Activated B cell treated with CpG ODN at 0.5 μM for 24 hours (primary cell): ENCODE measurements around the gene SLC35G2. TPM values are rescaled to one million over a fixed set of nuclear protein-coding genes. Genes with fewer than 3 reads are reported as not detected.

Experiments
- ATAC-seq: fragments of 200-7000 bp; cut with Tn5 transposase; one replicate; pipeline ENCODE4 v1.10.0; 2021; ENCODE audit warnings: low read depth, mild to moderate bottlenecking, moderate library complexity
- CTCF ChIA-PET: fragments of 350-600 bp; sonication (Branson Sonifier 250); formaldehyde crosslinking; loops from one replicate; lab custom pipeline; 2021; ENCODE audit warnings: antibody characterized with exemption; lab: Charles Lee
- POLR2A ChIA-PET: fragments of 350-600 bp; sonication (Branson Sonifier 250); formaldehyde crosslinking; loops from one replicate; lab custom pipeline; 2021; ENCODE audit warnings: antibody characterized with exemption; lab: Charles Lee
- DNase-seq: peaks from one replicate; pipeline ENCODE4 v3.0.0; 2022
- H3K27ac Mint-ChIP-seq: one replicate; pipeline ENCODE4 v1.8.0; 2020; ENCODE audit warnings: mixed read lengths
- H3K27me3 Mint-ChIP-seq: one replicate; pipeline ENCODE4 v1.8.0; 2021; ENCODE audit warnings: mixed read lengths
- H3K36me3 Mint-ChIP-seq: one replicate; pipeline ENCODE4 v1.8.0; 2021; ENCODE audit warnings: low read depth, mixed read lengths
- H3K4me1 Mint-ChIP-seq: one replicate; pipeline ENCODE4 v1.8.0; 2021; ENCODE audit warnings: mixed read lengths
- H3K4me3 Mint-ChIP-seq: one replicate; pipeline ENCODE4 v1.8.0; 2020; ENCODE audit warnings: mild to moderate bottlenecking, mixed read lengths
- H3K9me3 Mint-ChIP-seq: one replicate; pipeline ENCODE4 v1.8.0; 2020; ENCODE audit warnings: mixed read lengths
- intact Hi-C: fragments of 100-400 bp; cut with micrococcal nuclease; formaldehyde crosslinking; loops from one replicate; pipeline ENCODE4 v1.15.1; 2024
- total RNA-seq: library from RNA; stranded (reverse); gene quantifications from 2 replicates; pipeline ENCODE4 v1.2.3, GENCODE V29; 2022
- TF ChIP-seq, protein P1 (sequence below): fragments of 200-600 bp; IDR thresholded peaks from one replicate; pipeline ENCODE4 v1.8.0; 2022; ENCODE audit warnings: antibody characterized with exemption, mild to moderate bottlenecking

Gene SLC35G2
- total RNA-seq, 1 donor from 2014 or later: 4.3 TPM

DNA sequence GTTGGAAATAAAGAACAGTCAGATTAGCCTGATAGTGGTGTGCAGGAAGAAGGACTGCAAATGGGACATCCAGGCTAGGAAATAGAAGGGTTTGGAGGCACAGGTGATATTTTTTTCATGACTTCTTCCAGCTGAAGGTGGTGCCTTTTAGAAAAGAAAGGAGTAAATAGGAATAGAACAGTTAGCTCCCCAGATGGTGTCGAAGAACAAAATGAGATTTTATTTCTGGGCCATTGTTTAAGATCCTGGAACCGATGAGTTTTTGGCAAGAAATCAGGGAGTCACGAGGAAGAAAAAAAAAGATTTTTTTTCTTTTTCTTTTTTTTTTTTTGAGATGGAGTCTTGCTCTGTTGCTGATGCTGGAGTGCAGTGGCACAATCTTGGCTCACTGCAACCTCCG is 33.3 kb downstream of the SLC35G2 start:
- intact Hi-C loops: no loop called here

DNA sequence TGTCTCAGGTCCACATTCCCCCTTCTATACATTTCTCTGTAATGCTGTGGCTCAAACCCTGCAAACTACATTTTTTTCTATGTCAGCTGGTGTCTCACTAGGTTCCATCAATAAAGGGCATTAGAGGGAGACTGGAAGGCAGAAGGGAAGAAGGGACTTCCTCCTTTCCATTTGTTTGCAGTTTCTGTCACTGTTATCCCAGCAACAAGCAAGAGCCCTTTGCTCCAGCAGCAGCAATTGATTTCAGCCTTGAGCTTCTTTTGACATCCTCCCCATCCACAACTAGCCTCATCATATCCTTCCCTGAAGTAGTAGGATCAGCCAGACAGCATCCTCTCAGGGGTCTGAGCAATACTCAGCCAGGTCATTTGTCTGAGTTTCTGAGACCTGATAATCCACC is 37.7 kb downstream of the SLC35G2 start:
- intact Hi-C loops: no loop called here
- H3K4me3 Mint-ChIP-seq: no peak overlapping the region
- peaks cover 2% of the 10 kb centered on the region for H3K9me3 Mint-ChIP-seq
- DNase-seq: no peak
- H3K27me3 Mint-ChIP-seq: no peaks in the 10 kb centered on the region
- no peak overlapping the region for H3K27ac Mint-ChIP-seq
- H3K36me3 Mint-ChIP-seq: peaks cover 21% of the 10 kb centered on the region
- no peak for ATAC-seq
- ChIA-PET CTCF (no interaction called here), POLR2A (no interaction called here)
- TF ChIP-seq, protein P1, sequence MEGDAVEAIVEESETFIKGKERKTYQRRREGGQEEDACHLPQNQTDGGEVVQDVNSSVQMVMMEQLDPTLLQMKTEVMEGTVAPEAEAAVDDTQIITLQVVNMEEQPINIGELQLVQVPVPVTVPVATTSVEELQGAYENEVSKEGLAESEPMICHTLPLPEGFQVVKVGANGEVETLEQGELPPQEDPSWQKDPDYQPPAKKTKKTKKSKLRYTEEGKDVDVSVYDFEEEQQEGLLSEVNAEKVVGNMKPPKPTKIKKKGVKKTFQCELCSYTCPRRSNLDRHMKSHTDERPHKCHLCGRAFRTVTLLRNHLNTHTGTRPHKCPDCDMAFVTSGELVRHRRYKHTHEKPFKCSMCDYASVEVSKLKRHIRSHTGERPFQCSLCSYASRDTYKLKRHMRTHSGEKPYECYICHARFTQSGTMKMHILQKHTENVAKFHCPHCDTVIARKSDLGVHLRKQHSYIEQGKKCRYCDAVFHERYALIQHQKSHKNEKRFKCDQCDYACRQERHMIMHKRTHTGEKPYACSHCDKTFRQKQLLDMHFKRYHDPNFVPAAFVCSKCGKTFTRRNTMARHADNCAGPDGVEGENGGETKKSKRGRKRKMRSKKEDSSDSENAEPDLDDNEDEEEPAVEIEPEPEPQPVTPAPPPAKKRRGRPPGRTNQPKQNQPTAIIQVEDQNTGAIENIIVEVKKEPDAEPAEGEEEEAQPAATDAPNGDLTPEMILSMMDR: no peak
- H3K4me1 Mint-ChIP-seq: peaks cover 16% of the 10 kb centered on the region

More for the DNA sequence above, 33.3 kb downstream of the SLC35G2 start:
- Mint-ChIP-seq H3K4me1 (no peaks in the 10 kb centered on the region), H3K27ac (no peak overlapping the region), H3K27me3 (no peaks in the 10 kb centered on the region), H3K36me3 (peaks cover 19% of the 10 kb centered on the region), H3K4me3 (no peak overlapping the region), H3K9me3 (peaks cover 2% of the 10 kb centered on the region)
- DNase-seq (no peak), ATAC-seq (no peak)
- TF ChIP-seq, protein P1: no peak
- ChIA-PET POLR2A (interaction anchor here (0.6 to 0.7 kb wide), 2 partner anchors 10 to 13 kb away, joined by 3 read pairs; partner anchors contain the start of gene NCK1), CTCF (no interaction called here)

DNA sequence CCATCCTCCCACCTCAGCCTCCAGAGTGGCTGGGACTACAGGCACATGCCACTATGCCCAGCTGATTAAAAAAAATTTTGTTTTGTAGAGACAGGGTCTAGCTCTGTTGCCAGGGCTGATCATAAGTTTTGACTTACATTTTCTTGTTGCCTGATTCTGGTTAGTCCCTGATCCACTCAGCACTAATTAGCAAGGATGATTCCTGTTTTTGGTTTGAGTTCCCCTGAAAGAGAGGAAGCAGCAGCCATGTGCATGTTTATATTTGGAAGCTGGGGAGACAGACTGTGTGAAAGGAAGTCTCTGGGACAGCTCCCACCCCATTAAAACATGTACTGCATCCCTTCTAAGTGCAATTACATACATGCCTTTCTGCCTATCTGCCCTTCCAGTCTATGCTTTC is 39.5 kb downstream of the SLC35G2 start:
- POLR2A ChIA-PET: interaction anchor here (4.9 kb wide), 1 partner anchor 663 kb away, joined by 56 read pairs; the partner anchor contains the start of gene MSL2
- CTCF ChIA-PET: interaction anchor here (0.8 to 1.4 kb wide), 2 partner anchors 106 to 156 kb away, joined by 3 to 4 read pairs; partner anchors contain the start of gene STAG1
- Mint-ChIP-seq H3K27me3 (no peaks in the 10 kb centered on the region), H3K9me3 (peaks cover 2% of the 10 kb centered on the region), H3K4me1 (peaks cover 26% of the 10 kb centered on the region), H3K36me3 (peaks cover 27% of the 10 kb centered on the region), H3K4me3 (no peak overlapping the region), H3K27ac (no peak overlapping the region)
- DNase-seq: no peak
- intact Hi-C loops: no loop called here
- TF ChIP-seq, protein P1: no peak
- ATAC-seq: no peak

DNA sequence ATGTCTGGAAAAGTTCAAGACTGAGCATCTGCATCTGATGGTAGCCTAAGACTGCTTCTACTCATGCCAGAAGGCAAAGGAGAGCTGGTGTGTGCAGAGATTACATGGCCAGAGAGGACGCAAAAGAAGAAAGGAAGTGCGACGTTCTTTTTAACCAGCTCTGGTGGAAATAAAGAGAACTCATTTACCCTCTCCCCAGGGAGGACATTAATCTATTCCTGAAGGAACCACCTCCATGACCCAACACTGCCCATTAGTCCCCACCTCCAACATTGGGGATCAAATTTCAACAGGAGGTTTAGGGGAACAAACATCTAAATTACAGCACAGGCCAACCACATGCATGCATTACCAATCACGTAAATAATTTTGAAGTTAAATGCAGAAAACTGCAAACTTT is 41.6 kb downstream of the SLC35G2 start:
- peaks cover 19% of the 10 kb centered on the region for H3K36me3 Mint-ChIP-seq
- intact Hi-C loops: loop anchor here (2.0 to 5.0 kb wide), 3 partner anchors 42 to 1327 kb away; partner anchors contain the start of gene ARMC8
- TF ChIP-seq, protein P1: no peak
- H3K4me3 Mint-ChIP-seq: peak overlapping the region; percentile 93
- no peak for ATAC-seq
- ChIA-PET CTCF (interaction anchor here (1.1 to 3.5 kb wide), 4 partner anchors 108 to 153 kb away, joined by 3 to 31 read pairs (median 4); partner anchors contain the start of gene STAG1), POLR2A (interaction anchor here (0.7 to 4.9 kb wide), 3 partner anchors 28 to 665 kb away, joined by 4 to 128 read pairs (median 56); partner anchors contain the start of genes MSL2 and STAG1)
- no peak for DNase-seq
- peaks cover 2% of the 10 kb centered on the region for H3K9me3 Mint-ChIP-seq
- no peaks in the 10 kb centered on the region for H3K27me3 Mint-ChIP-seq
- peak overlapping the region; percentile 95 for H3K27ac Mint-ChIP-seq
- H3K4me1 Mint-ChIP-seq: peaks cover 32% of the 10 kb centered on the region

DNA sequence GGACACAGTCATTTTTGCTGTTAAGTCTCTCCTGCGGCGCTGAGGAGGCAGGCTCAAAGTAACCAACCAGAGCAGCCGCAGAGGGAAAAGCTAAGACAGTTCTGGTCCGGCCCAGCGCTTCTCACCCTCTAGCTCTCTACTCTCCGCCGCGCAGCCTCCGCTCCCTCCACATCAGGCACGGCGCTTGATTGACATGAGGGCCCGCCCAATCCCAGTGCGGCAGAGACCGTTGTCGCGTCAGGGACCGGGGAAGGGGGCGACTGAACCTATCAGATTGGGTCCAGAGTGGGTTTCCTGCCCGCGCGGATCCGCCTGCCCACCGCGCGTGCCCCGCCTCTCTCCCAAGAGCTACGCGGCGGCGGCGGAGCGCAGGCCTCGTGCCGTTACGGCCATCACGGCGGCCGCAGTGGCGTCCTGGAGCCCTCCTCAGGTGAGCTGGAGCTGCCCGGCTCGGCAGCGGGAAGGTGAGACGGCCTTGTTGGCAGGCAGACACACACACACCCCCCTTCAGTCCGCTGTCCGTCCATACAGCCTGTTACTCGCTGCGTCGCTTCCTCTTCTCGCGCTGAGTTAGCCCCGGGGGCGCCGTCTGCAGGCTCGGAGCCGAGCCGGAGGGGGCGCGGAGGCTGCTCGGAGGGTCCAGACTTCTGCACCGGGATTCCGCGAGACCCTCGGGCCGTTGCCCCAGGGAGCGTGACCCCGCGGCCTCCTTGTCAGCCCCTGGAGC is 43.1 kb downstream of the SLC35G2 start, which contains the start of gene NCK1:
NCK1 (plus strand) TSS at position 319 of the 727 bp plus-strand sequence. CDS start 65,794 bp downstream, outside the sequence.
- Mint-ChIP-seq H3K27ac (peak within 1 kb of the TSS; percentile 95), H3K36me3 (peaks cover 13% of the 10 kb centered on the region), H3K4me1 (peaks cover 43% of the 10 kb centered on the region), H3K4me3 (peak within 1 kb of the TSS; percentile 93), H3K27me3 (no peaks in the 10 kb centered on the region), H3K9me3 (no peaks in the 10 kb centered on the region)
- POLR2A ChIA-PET: interaction anchor here (0.5 to 4.9 kb wide), 19 partner anchors 10 to 671 kb away, joined by 3 to 128 read pairs (median 4); partner anchors contain the start of genes MSL2, PCCB, SLC35G2 and STAG1
- DNase-seq (peak; percentile 92), ATAC-seq (peak; percentile 94)
- intact Hi-C loops: loop anchor here (1.0 to 5.0 kb wide), 9 partner anchors 40 to 1325 kb away; partner anchors contain the start of genes ARMC8, MSL2, PCCB and STAG1
- TF ChIP-seq, protein P1: no peak
- CTCF ChIA-PET: interaction anchor here (0.8 to 3.5 kb wide), 4 partner anchors 109 to 152 kb away, joined by 3 to 31 read pairs (median 6); partner anchors contain the start of gene STAG1
